ENCODE results near the gene DAD1.

The DAD1 gene

GRCh38 chr14:22600027-22600426 is 11.0 kb upstream of the DAD1 start:
- Histone ChIP-seq H3K36me3 (ENCODE audit: low read length) (no peaks in the 10 kb centered on the region), H3K9me2 (replicated peaks; ENCODE audit: insufficient read depth, low read length) (no peaks in the 10 kb centered on the region), H3K4me2 (ENCODE audit: low read depth, low read length, poor library complexity, severe bottlenecking) (peak overlapping the region; percentile 90), H3K27ac (ENCODE audit: low read depth, low read length) (no peak overlapping the region), H3K9ac (ENCODE audit: low read length) (no peak overlapping the region; the same call in 1 of the 2 replicates), H2AFZ (ENCODE audit: low read depth, low read length, severe bottlenecking) (no peak overlapping the region), H3F3A (ENCODE audit: insufficient read depth) (no peaks in the 10 kb centered on the region), H3K27me3 (ENCODE audit: low read length) (no peaks in the 10 kb centered on the region), H3K79me2 (ENCODE audit: insufficient read depth, low read length) (no peaks in the 10 kb centered on the region), H3K4me3 (ENCODE audit: insufficient read depth, low read length, poor library complexity, severe bottlenecking) (no peak overlapping the region), H4K20me1 (ENCODE audit: low read depth, low read length) (no peaks in the 10 kb centered on the region), H3K9me3 (ENCODE audit: insufficient read depth, low read length) (no peaks in the 10 kb centered on the region)
- TF ChIP-seq EZH2phosphoT487 (conservative IDR thresholded peaks at IDR 0.05; ENCODE audit: low read length) (no peak), CTCF (IDR thresholded peaks at IDR 0.05; ENCODE audit: insufficient read depth, low read length, poor library complexity, severe bottlenecking) (no peak)

- no peak overlapping the region for H2AFZ ChIP-seq (ENCODE audit: low read depth, low read length, severe bottlenecking)
These were observed 10.3 kb upstream of the DAD1 start for GRCh38 chr14:22599349-22599748.

GRCh38 chr14:22598896-22599244 is 9.8 kb upstream of the DAD1 start:
- Histone ChIP-seq H4K20me1 (ENCODE audit: low read depth, low read length) (no peaks in the 10 kb centered on the region), H3K4me3 (ENCODE audit: insufficient read depth, low read length, poor library complexity, severe bottlenecking) (peak overlapping the region; percentile 79), H3F3A (ENCODE audit: insufficient read depth) (no peaks in the 10 kb centered on the region), H3K9ac (ENCODE audit: low read length) (peak overlapping the region; percentile 69), H3K27me3 (ENCODE audit: low read length) (no peaks in the 10 kb centered on the region), H3K79me2 (ENCODE audit: insufficient read depth, low read length) (no peaks in the 10 kb centered on the region), H3K4me2 (ENCODE audit: low read depth, low read length, poor library complexity, severe bottlenecking) (peak overlapping the region; percentile 90), H3K27ac (ENCODE audit: low read depth, low read length) (no peak overlapping the region), H3K9me3 (ENCODE audit: insufficient read depth, low read length) (no peaks in the 10 kb centered on the region), H3K9me2 (replicated peaks; ENCODE audit: insufficient read depth, low read length) (no peaks in the 10 kb centered on the region), H2AFZ (ENCODE audit: low read depth, low read length, severe bottlenecking) (peak overlapping the region; percentile 79), H3K36me3 (ENCODE audit: low read length) (no peaks in the 10 kb centered on the region)
- TF ChIP-seq CTCF (IDR thresholded peaks at IDR 0.05; ENCODE audit: insufficient read depth, low read length, poor library complexity, severe bottlenecking), result no peak
- no peak for TF ChIP-seq EZH2phosphoT487 (conservative IDR thresholded peaks at IDR 0.05; ENCODE audit: low read length)

More at GRCh38 chr14:22599349-22599748, 10.3 kb upstream of the DAD1 start:
- Histone ChIP-seq H3K9ac (ENCODE audit: low read length) (peak overlapping the region; percentile 69), H3K27ac (ENCODE audit: low read depth, low read length) (no peak overlapping the region), H3K4me2 (ENCODE audit: low read depth, low read length, poor library complexity, severe bottlenecking) (peak overlapping the region; percentile 90), H3K36me3 (ENCODE audit: low read length) (no peaks in the 10 kb centered on the region), H3K9me2 (replicated peaks; ENCODE audit: insufficient read depth, low read length) (no peaks in the 10 kb centered on the region), H4K20me1 (ENCODE audit: low read depth, low read length) (no peaks in the 10 kb centered on the region), H3K4me3 (ENCODE audit: insufficient read depth, low read length, poor library complexity, severe bottlenecking) (peak overlapping the region; percentile 79), H3K27me3 (ENCODE audit: low read length) (no peaks in the 10 kb centered on the region), H3K79me2 (ENCODE audit: insufficient read depth, low read length) (no peaks in the 10 kb centered on the region), H3K9me3 (ENCODE audit: insufficient read depth, low read length) (no peaks in the 10 kb centered on the region), H3F3A (ENCODE audit: insufficient read depth) (no peaks in the 10 kb centered on the region)
- no peak for TF ChIP-seq EZH2phosphoT487 (conservative IDR thresholded peaks at IDR 0.05; ENCODE audit: low read length)
- TF ChIP-seq CTCF (IDR thresholded peaks at IDR 0.05; ENCODE audit: insufficient read depth, low read length, poor library complexity, severe bottlenecking), result no peak
